Peyer's patch (tissue), 4 donors: Measurements from ENCODE around the gene MAGI3.

ENCODE experiments used
- POLR2A ChIP-seq, 2 donors: fragments of 450-650 bp; IDR thresholded peaks; one replicate each; pipeline ENCODE4 v1.5.1; 2017; ENCODE audit warnings: antibody characterized with exemption in 2 of 2, mild to moderate bottlenecking in 2 of 2, moderate library complexity in 2 of 2
- TF ChIP-seq, protein P1 (sequence below), 6 experiments: fragments of 450-650 bp in 4 of 6; fragments of 200-600 bp in 2 of 6; sonication (generic) in 1 of 6; IDR thresholded peaks; one replicate each; pipeline ENCODE4 v1.5.1; 2017 to 2019; ENCODE audit warnings: antibody characterized with exemption in 6 of 6, mild to moderate bottlenecking in 3 of 6, moderate library complexity in 1 of 6

DNA sequence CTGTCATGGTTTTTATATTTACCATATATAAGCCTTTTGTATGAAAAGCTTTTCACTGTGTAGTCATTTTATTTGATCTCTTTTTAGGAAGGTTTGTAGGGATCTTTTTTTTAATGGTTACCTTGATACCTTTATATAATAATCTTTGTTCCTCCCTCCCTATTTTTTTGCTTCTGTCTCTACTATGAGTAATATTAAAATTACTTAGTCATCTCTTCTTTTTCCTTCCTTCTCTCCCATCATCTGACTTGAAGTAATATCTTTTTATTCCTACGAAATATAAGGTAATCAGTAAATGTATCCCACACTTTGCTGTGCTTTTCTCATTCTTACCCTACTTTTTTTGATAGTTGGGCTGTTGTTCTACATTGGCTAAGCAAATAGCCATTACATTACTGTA lies 161.4 kb downstream of the MAGI3 start:
- TF ChIP-seq, protein P1, sequence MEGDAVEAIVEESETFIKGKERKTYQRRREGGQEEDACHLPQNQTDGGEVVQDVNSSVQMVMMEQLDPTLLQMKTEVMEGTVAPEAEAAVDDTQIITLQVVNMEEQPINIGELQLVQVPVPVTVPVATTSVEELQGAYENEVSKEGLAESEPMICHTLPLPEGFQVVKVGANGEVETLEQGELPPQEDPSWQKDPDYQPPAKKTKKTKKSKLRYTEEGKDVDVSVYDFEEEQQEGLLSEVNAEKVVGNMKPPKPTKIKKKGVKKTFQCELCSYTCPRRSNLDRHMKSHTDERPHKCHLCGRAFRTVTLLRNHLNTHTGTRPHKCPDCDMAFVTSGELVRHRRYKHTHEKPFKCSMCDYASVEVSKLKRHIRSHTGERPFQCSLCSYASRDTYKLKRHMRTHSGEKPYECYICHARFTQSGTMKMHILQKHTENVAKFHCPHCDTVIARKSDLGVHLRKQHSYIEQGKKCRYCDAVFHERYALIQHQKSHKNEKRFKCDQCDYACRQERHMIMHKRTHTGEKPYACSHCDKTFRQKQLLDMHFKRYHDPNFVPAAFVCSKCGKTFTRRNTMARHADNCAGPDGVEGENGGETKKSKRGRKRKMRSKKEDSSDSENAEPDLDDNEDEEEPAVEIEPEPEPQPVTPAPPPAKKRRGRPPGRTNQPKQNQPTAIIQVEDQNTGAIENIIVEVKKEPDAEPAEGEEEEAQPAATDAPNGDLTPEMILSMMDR (IDR thresholded peaks at IDR 0.05) = no peak
- no peak for TF ChIP-seq POLR2A (IDR thresholded peaks at IDR 0.05)
